GM12878 (cell line): ENCODE measurements around the gene HAPSTR1. TPM values are rescaled to one million over a fixed set of nuclear protein-coding genes. Genes with fewer than 3 reads are reported as not detected.

Experiments used
- BCL11A ChIP-seq: IDR thresholded peaks from 2 replicates; pipeline ENCODE4 v1.6.1; 2011; ENCODE audit warnings: low read depth, low read length
- BHLHE40 ChIP-seq, 2 experiments: fragments of 450-650 bp in 1 of 2; IDR thresholded peaks; 2 replicates each; pipeline ENCODE4 v1.6.1; 2011 to 2017; ENCODE audit warnings: low read depth in 2 of 2, borderline replicate concordance in 1 of 2, improper control_type of control experiment in 1 of 2, low read length in 1 of 2, mild to moderate bottlenecking in 1 of 2
- EGR1 ChIP-seq, 2 experiments: IDR thresholded peaks; 1 replicate in 1 of 2; 2 replicates in 1 of 2; pipeline ENCODE4 v1.6.1; 2011 to 2012; ENCODE audit warnings: low read depth in 2 of 2, low read length in 2 of 2, borderline replicate concordance in 1 of 2, mild to moderate bottlenecking in 1 of 2, moderate library complexity in 1 of 2
- KLF5 ChIP-seq: fragments of 450-650 bp; IDR thresholded peaks from 2 replicates; pipeline ENCODE4 v1.6.1; 2014; ENCODE audit warnings: mild to moderate bottlenecking; ENCODE audit not compliant: partially characterized antibody
- MYB ChIP-seq: fragments of 150-350 bp; IDR thresholded peaks from 2 replicates; pipeline ENCODE4 v1.6.1; 2014; ENCODE audit warnings: mild to moderate bottlenecking, low read depth, low read length, borderline replicate concordance
- NBN ChIP-seq: fragments of 450-650 bp; IDR thresholded peaks from 2 replicates; pipeline ENCODE4 v1.6.1; 2016
- NFYB ChIP-seq: IDR thresholded peaks from 2 replicates; pipeline ENCODE4 v1.6.1; 2011; ENCODE audit warnings: low read depth, mild to moderate bottlenecking, low read length, improper control_type of control experiment, moderate library complexity; ENCODE audit not compliant: insufficient read depth
- NR2F1 ChIP-seq: fragments of 450-650 bp; conservative IDR thresholded peaks from 2 replicates; pipeline ENCODE4 v1.6.1; 2017; ENCODE audit warnings: mild to moderate bottlenecking
- PML ChIP-seq: IDR thresholded peaks from 2 replicates; pipeline ENCODE4 v1.6.1; 2012; ENCODE audit warnings: low read length, inconsistent platforms
- POLR2AphosphoS2 ChIP-seq: IDR thresholded peaks from 2 replicates; pipeline ENCODE4 v1.6.1; 2011; ENCODE audit warnings: low read depth, mild to moderate bottlenecking, low read length, improper control_type of control experiment, moderate library complexity
- RAD21 ChIP-seq: IDR thresholded peaks from 2 replicates; pipeline ENCODE4 v1.6.1; 2011; ENCODE audit warnings: mild to moderate bottlenecking, low read depth, low read length, moderate library complexity; ENCODE audit not compliant: insufficient read depth
- SREBF1 ChIP-seq: IDR thresholded peaks from 2 replicates; pipeline ENCODE4 v1.6.1; 2012; ENCODE audit warnings: mild to moderate bottlenecking, low read length
- SREBF2 ChIP-seq: IDR thresholded peaks from 2 replicates; pipeline ENCODE4 v1.6.1; 2012; ENCODE audit warnings: mild to moderate bottlenecking, low read length
- TBL1XR1 ChIP-seq: IDR thresholded peaks from 2 replicates; pipeline ENCODE4 v1.6.1; 2012; ENCODE audit warnings: low read depth, low read length, improper control_type of control experiment
- YBX1 ChIP-seq: fragments of 450-650 bp; IDR thresholded peaks from 2 replicates; pipeline ENCODE4 v1.6.1; 2016; ENCODE audit warnings: antibody characterized with exemption
- YY1 ChIP-seq: IDR thresholded peaks from 2 replicates; pipeline ENCODE4 v1.6.1; 2011; ENCODE audit warnings: low read depth, mild to moderate bottlenecking, low read length
- ZNF274 ChIP-seq: IDR thresholded peaks from one replicate; pipeline ENCODE4 v1.8.0; 2011; ENCODE audit not compliant: insufficient read length, insufficient read depth
- ZZZ3 ChIP-seq: IDR thresholded peaks from 2 replicates; pipeline ENCODE4 v1.6.1; 2011; ENCODE audit warnings: low read depth; ENCODE audit not compliant: control insufficient read depth, insufficient read length
- polyA plus RNA-seq, 11 experiments: library from polyadenylated mRNA; depleted of rRNA in 4 of 11; unstranded in 6 of 11; stranded (reverse) in 5 of 11; fragments of >200 nt; fragmentation: Nextera tagmentation in 4 of 11; fragmentation: Illumina TruSeq in 1 of 11; extraction: Ambion mirVana in 4 of 11; extraction: Trizol in 1 of 11; gene quantifications; 1 replicate in 1 of 11; 2 replicates in 10 of 11; pipeline versions ENCODE4 v1.2.1 to v1.2.3, GENCODE V29; 2011 to 2016; ENCODE audit warnings: inconsistent platforms in 2 of 11, missing spikeins in 2 of 11, low read depth in 1 of 11
- total RNA-seq, 4 experiments: library from RNA; depleted of rRNA in 3 of 4; stranded (reverse); fragments of >200 nt in 3 of 4; fragmentation: Illumina TruSeq in 1 of 4; extraction: Trizol in 1 of 4; gene quantifications; 2 replicates each; pipeline versions ENCODE4 v1.2.1 to v1.2.3, GENCODE V29; 2013 to 2021
- TF ChIP-seq, protein P1 (sequence below): IDR thresholded peaks from 2 replicates; pipeline ENCODE4 v1.6.1; 2011; ENCODE audit warnings: low read depth, mild to moderate bottlenecking, low read length, moderate library complexity, borderline replicate concordance; ENCODE audit errors: extremely low read depth
- TF ChIP-seq, protein P2 (sequence below): fragments of 450-650 bp; IDR thresholded peaks from 2 replicates; pipeline ENCODE4 v1.6.1; 2016; ENCODE audit warnings: mild to moderate bottlenecking, moderate library complexity, borderline replicate concordance
- TF ChIP-seq, protein P3 (sequence below): fragments of 150-350 bp; IDR thresholded peaks from 2 replicates; pipeline ENCODE4 v1.6.1; 2016; ENCODE audit warnings: low read depth, low read length

The HAPSTR1 gene
- total and polyA plus RNA-seq, 10 of the 15 experiments (the other 5 are each of a cell fraction or from before 2014, with no cell fraction given), result 8.7 to 52.5 (median 23.1) TPM

DNA sequence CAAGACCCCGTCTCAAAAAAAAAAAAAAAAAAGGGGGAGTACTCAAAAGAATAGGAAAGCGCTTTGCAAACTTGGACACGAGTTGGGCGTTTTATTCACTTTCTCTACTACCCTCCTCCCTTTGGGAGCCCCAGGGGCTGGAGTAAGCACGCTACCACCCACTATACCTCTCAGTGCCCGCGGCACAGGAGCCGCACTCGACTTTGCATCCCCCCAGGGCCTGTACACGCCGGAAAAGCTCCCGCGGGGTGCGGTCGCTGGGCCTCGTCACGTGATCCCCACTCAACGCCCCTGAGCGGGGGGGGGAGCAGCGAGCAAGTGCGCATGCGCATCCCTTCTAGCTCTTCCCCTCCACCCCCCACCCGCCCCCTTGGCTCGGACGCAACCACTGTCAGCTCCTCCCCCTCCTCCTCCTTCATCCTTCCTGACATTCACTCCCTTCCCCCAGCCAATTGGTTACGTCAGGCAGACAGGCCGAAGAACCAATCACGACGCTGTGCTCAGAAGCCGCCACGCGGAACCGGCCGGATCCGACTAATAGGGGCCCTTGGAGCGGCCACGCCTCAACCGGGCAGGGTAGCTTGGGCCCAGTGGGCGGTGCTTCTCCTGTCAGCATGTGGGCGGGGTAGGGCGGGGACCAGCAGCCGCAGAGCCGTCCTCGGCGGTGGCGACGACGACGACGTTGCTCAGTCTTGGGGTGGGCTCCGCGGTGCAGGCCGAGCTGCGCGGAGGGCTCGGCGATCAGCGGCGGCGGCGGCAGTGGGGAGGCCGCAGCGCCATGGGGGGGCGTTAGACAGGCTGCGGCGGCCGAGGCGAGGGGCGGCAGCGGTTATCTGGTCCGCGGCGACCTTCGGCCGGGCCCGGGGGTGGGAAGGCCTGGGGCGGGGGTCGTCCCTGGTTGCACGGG lies at the start of gene HAPSTR1 (continued):
- no peak for TF ChIP-seq RAD21
- TF ChIP-seq NBN, result peak; percentile 77
- no peak for TF ChIP-seq ZZZ3
- peak; percentile 94 for TF ChIP-seq POLR2AphosphoS2
- TF ChIP-seq TBL1XR1, result no peak; the same call in 1 of the 2 replicates
- no peak for TF ChIP-seq ZNF274
- 0 out of 2 replicates have a peak, but pooled peaks have one; percentile 44 for TF ChIP-seq MYB
- peak; percentile 89 to 94 for TF ChIP-seq BHLHE40 (IDR thresholded peaks at IDR 0.05; ENCODE audit: borderline replicate concordance in 1 of 2, low read depth in 2 of 2, low read length in 1 of 2)
- no peak for TF ChIP-seq SREBF1
- TF ChIP-seq, protein P1, sequence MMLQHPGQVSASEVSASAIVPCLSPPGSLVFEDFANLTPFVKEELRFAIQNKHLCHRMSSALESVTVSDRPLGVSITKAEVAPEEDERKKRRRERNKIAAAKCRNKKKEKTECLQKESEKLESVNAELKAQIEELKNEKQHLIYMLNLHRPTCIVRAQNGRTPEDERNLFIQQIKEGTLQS, result peak; percentile 68; the same call in 1 of the 2 replicates
- no peak for TF ChIP-seq KLF5
- TF ChIP-seq, protein P2, sequence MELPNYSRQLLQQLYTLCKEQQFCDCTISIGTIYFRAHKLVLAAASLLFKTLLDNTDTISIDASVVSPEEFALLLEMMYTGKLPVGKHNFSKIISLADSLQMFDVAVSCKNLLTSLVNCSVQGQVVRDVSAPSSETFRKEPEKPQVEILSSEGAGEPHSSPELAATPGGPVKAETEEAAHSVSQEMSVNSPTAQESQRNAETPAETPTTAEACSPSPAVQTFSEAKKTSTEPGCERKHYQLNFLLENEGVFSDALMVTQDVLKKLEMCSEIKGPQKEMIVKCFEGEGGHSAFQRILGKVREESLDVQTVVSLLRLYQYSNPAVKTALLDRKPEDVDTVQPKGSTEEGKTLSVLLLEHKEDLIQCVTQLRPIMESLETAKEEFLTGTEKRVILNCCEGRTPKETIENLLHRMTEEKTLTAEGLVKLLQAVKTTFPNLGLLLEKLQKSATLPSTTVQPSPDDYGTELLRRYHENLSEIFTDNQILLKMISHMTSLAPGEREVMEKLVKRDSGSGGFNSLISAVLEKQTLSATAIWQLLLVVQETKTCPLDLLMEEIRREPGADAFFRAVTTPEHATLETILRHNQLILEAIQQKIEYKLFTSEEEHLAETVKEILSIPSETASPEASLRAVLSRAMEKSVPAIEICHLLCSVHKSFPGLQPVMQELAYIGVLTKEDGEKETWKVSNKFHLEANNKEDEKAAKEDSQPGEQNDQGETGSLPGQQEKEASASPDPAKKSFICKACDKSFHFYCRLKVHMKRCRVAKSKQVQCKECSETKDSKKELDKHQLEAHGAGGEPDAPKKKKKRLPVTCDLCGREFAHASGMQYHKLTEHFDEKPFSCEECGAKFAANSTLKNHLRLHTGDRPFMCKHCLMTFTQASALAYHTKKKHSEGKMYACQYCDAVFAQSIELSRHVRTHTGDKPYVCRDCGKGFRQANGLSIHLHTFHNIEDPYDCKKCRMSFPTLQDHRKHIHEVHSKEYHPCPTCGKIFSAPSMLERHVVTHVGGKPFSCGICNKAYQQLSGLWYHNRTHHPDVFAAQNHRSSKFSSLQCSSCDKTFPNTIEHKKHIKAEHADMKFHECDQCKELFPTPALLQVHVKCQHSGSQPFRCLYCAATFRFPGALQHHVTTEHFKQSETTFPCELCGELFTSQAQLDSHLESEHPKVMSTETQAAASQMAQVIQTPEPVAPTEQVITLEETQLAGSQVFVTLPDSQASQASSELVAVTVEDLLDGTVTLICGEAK, result no peak
- no peak for TF ChIP-seq NR2F1
- no peak for TF ChIP-seq SREBF2
- TF ChIP-seq EGR1 (IDR thresholded peaks at IDR 0.05; ENCODE audit: borderline replicate concordance in 1 of 2, low read depth in 2 of 2, low read length in 2 of 2), result peak in 1 of 2 experiments; percentile 30; a peak in 1 of 3 replicates
- TF ChIP-seq YBX1, result no peak
- peak; percentile 87; the same call in 1 of the 2 replicates for TF ChIP-seq PML
- TF ChIP-seq BCL11A, result no peak
- TF ChIP-seq, protein P3, sequence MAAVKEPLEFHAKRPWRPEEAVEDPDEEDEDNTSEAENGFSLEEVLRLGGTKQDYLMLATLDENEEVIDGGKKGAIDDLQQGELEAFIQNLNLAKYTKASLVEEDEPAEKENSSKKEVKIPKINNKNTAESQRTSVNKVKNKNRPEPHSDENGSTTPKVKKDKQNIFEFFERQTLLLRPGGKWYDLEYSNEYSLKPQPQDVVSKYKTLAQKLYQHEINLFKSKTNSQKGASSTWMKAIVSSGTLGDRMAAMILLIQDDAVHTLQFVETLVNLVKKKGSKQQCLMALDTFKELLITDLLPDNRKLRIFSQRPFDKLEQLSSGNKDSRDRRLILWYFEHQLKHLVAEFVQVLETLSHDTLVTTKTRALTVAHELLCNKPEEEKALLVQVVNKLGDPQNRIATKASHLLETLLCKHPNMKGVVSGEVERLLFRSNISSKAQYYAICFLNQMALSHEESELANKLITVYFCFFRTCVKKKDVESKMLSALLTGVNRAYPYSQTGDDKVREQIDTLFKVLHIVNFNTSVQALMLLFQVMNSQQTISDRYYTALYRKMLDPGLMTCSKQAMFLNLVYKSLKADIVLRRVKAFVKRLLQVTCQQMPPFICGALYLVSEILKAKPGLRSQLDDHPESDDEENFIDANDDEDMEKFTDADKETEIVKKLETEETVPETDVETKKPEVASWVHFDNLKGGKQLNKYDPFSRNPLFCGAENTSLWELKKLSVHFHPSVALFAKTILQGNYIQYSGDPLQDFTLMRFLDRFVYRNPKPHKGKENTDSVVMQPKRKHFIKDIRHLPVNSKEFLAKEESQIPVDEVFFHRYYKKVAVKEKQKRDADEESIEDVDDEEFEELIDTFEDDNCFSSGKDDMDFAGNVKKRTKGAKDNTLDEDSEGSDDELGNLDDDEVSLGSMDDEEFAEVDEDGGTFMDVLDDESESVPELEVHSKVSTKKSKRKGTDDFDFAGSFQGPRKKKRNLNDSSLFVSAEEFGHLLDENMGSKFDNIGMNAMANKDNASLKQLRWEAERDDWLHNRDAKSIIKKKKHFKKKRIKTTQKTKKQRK, result peak; percentile 41; the same call in 1 of the 2 replicates
- peak; percentile 87 for TF ChIP-seq YY1
- peak; percentile 96 for TF ChIP-seq NFYB
